Kidney (tissue), 14 donors: ENCODE results near the gene PKN1. TPM values are rescaled to one million over a fixed set of nuclear protein-coding genes. Genes with fewer than 3 reads are reported as not detected.

ENCODE experiments used
- DNase-seq, 5 donors: peaks; one replicate each; pipeline ENCODE4 v3.0.0-alpha.2; 2013 to 2020
- FAIRE-seq: peaks from 2 replicates; lab custom pipeline; 2012; peaks lifted over from hg19 to GRCh38; lab: Jason Lieb, UNC
- H3K27ac ChIP-seq, 2 donors: one replicate each; pipeline ENCODE4 v1.7.0; 2013; ENCODE audit warnings: low read depth in 2 of 2, low read length in 2 of 2, inconsistent platforms in 1 of 2
- H3K27me3 ChIP-seq: one replicate; pipeline ENCODE4 v1.7.1; 2013; ENCODE audit warnings: low read length, inconsistent platforms; ENCODE audit not compliant: control insufficient read depth, insufficient read depth
- H3K36me3 ChIP-seq, 3 donors: one replicate each; pipeline versions ENCODE4 v1.7.0 to v1.7.1; 2013; ENCODE audit warnings: low read length in 3 of 3, control low read depth in 1 of 3, inconsistent platforms in 1 of 3; ENCODE audit not compliant: insufficient read depth in 3 of 3, control insufficient read depth in 2 of 3
- H3K4me1 ChIP-seq, 3 donors: one replicate each; pipeline versions ENCODE4 v1.7.0 to v1.7.1; 2013; ENCODE audit warnings: low read length in 3 of 3, inconsistent platforms in 1 of 3, low read depth in 1 of 3; ENCODE audit not compliant: control insufficient read depth in 2 of 3, insufficient read depth in 2 of 3
- H3K4me3 ChIP-seq, 3 donors: one replicate each; pipeline versions ENCODE4 v1.7.0 to v1.8.1; 2013; ENCODE audit warnings: low read length in 3 of 3, control low read depth in 1 of 3, inconsistent platforms in 1 of 3
- H3K9ac ChIP-seq, 3 donors: one replicate each; pipeline versions ENCODE4 v1.7.0 to v1.7.1; 2013; ENCODE audit warnings: low read length in 3 of 3, control low read depth in 1 of 3, inconsistent platforms in 1 of 3
- H3K9me3 ChIP-seq, 3 donors: one replicate each; pipeline versions ENCODE4 v1.7.0 to v1.7.1; 2013; ENCODE audit warnings: low read length in 3 of 3, control low read depth in 1 of 3, inconsistent platforms in 1 of 3; ENCODE audit not compliant: control insufficient read depth in 2 of 3, insufficient read depth in 1 of 3
- intact Hi-C: fragments of 100-400 bp; cut with DNase I; formaldehyde crosslinking; loops from one replicate; pipeline ENCODE4 v1.11.1; 2022
- polyA plus RNA-seq: library from polyadenylated mRNA; stranded (reverse); fragments of 350-450 nt; fragmentation: Illumina TruSeq; extraction: RNeasy Lipid Tissue Mini Kit (QIAGEN cat#74804); gene quantifications from one replicate; pipeline ENCODE4 v1.2.3, GENCODE V29; 2014; ENCODE audit warnings: low read depth, low replicate concordance; ENCODE audit not compliant: insufficient read depth
- total RNA-seq: library from RNA; stranded (reverse); fragmentation: NEBNext Ultra II Directional; extraction: Animal tissue kit (Norgen Biotek cat#: 25700); gene quantifications from one replicate; pipeline ENCODE4 v1.2.1, GENCODE V29; 2021
- TF ChIP-seq, protein P1 (sequence below): IDR thresholded peaks from 3 replicates; pipeline ENCODE4 v1.5.1; 2012; ENCODE audit warnings: mild to moderate bottlenecking, moderate library complexity, borderline replicate concordance; ENCODE audit not compliant: insufficient read depth; ENCODE audit errors: extremely low read depth
- donor health status: control.
- donor health status: control.
- donor health status: control.
- donor health status: control.
- donor health status: control.
- donor health status: DM: yes; HTN: yes; CAD: no.
- donor health status: Normal renal cell carcinoma (clear cell type).

The PKN1 gene
- total and polyA plus RNA-seq, 2 donors from 2014 or later, result 67.7 to 103 TPM

DNA sequence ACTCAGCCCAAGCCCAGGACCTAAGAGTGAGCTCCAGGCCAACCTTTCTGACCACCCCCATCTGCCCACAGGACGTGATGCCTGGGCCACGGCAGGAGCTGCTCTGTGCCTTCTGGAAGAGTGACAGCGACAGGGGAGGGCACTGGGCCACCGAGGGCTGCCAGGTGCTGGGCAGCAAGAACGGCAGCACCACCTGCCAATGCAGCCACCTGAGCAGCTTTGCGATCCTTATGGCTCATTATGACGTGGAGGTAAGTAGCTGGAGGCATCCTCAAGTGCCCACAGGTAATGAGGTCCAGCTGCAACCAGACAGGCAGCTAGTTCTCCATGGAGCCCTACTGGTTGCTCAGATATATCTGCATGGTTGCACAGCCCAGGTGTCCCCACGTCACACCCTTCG, 28.8 kb upstream of the PKN1 start:
- H3K4me1 ChIP-seq, result peaks cover 0 to 3% (median 0%) of the 10 kb centered on the region in 3 donors
- H3K4me3 ChIP-seq, result no peak overlapping the region
- no peak overlapping the region for H3K27ac ChIP-seq
- intact Hi-C loops, result no loop called here
- H3K27me3 ChIP-seq, result no peaks in the 10 kb centered on the region
- H3K9me3 ChIP-seq, result no peaks in the 10 kb centered on the region
- peaks cover 0 to 9% (median 8%) of the 10 kb centered on the region in 3 donors for H3K36me3 ChIP-seq
- no peak overlapping the region for H3K9ac ChIP-seq
- DNase-seq (no peak), FAIRE-seq (no peak)
- TF ChIP-seq, protein P1, sequence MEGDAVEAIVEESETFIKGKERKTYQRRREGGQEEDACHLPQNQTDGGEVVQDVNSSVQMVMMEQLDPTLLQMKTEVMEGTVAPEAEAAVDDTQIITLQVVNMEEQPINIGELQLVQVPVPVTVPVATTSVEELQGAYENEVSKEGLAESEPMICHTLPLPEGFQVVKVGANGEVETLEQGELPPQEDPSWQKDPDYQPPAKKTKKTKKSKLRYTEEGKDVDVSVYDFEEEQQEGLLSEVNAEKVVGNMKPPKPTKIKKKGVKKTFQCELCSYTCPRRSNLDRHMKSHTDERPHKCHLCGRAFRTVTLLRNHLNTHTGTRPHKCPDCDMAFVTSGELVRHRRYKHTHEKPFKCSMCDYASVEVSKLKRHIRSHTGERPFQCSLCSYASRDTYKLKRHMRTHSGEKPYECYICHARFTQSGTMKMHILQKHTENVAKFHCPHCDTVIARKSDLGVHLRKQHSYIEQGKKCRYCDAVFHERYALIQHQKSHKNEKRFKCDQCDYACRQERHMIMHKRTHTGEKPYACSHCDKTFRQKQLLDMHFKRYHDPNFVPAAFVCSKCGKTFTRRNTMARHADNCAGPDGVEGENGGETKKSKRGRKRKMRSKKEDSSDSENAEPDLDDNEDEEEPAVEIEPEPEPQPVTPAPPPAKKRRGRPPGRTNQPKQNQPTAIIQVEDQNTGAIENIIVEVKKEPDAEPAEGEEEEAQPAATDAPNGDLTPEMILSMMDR, result no peak

DNA sequence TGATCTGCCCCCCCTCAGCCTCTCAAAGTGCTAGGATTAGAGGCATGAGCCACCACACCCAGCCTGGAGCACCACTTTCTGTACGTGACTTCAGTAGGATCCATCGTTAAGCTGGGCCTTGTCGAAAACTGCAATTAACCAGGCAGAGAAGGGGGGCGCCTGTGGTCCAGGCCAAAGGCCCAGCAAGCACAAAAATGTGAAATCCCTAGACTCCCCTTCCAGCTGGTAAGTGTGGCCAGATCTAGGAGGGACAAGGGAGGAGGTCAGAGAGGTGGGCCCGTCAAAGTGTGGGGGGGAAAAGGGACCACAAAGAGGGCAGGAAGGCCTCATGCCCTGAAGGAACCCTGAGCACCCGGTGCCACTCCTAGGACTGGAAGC, 27.7 kb upstream of the PKN1 start:
- Histone ChIP-seq H3K4me3 (peak overlapping the region in 2 of 3 donors; percentile 21 to 30), H3K4me1 (peaks cover 0 to 6% (median 0%) of the 10 kb centered on the region in 3 donors), H3K27ac (no peak overlapping the region), H3K9ac (no peak overlapping the region), H3K27me3 (no peaks in the 10 kb centered on the region), H3K36me3 (peaks cover 0 to 18% (median 15%) of the 10 kb centered on the region in 3 donors), H3K9me3 (no peaks in the 10 kb centered on the region)
- TF ChIP-seq, protein P1, result no peak
- intact Hi-C loops, result no loop called here
- FAIRE-seq (no peak), DNase-seq (peak in 1 of 5 donors; percentile 19)

DNA sequence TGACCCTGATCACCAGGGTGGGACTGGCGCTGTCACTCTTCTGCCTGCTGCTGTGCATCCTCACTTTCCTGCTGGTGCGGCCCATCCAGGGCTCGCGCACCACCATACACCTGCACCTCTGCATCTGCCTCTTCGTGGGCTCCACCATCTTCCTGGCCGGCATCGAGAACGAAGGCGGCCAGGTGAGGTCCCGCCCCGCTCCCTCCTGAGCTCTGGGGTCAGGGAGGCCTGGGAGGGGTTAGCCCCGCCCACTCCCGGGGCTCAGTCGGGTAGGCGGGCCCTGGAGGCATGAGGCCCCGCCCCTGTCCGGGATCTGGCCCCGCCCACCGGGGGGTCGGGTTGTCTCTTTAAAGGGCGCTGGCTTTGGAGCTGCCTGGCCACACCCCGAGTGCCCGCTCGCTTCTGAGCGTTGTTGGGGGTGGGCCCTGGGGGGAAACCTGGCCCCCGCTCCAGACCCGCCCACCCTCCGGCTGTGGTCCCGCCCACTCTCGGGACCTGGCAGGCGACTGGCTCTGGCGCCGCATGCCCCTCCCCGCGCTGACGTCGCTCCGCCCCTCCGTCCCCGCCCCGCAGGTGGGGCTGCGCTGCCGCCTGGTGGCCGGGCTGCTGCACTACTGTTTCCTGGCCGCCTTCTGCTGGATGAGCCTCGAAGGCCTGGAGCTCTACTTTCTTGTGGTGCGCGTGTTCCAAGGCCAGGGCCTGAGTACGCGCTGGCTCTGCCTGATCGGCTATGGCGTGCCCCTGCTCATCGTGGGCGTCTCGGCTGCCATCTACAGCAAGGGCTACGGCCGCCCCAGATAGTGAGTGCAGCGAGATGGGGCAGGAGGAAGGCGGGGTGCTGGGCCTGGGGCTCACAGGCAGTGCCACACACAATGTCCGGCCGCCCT, 27.1 kb upstream of the PKN1 start:
- TF ChIP-seq, protein P1, result peak; percentile 95
- Histone ChIP-seq H3K4me3 (peak overlapping the region in 2 of 3 donors; percentile 21 to 30), H3K9me3 (no peaks in the 10 kb centered on the region), H3K36me3 (peaks cover 0 to 24% (median 16%) of the 10 kb centered on the region in 3 donors), H3K27me3 (no peaks in the 10 kb centered on the region), H3K9ac (no peak overlapping the region), H3K4me1 (peaks cover 0 to 6% (median 0%) of the 10 kb centered on the region in 3 donors), H3K27ac (no peak overlapping the region)
- intact Hi-C loops, result no loop called here
- FAIRE-seq (no peak), DNase-seq (peak; percentile 96 to 99 (median 97))
